HL-60 (cell line): ENCODE data around the gene PCSK4.
A peak's percentile ranks its signal among the peaks of the same experiment; 100 is the strongest.

Source experiments
- DNase-seq, 2 experiments: peaks; one replicate each; pipeline ENCODE4 v3.0.0-alpha.2; 2010 to 2020; ENCODE audit warnings: low read depth in 1 of 2, low spot score in 1 of 2
- H3K27ac ChIP-seq: fragments of 250-450 bp; sonication (Bioruptor Pico); replicated peaks from 2 replicates; pipeline ENCODE4 v1.5.1; 2020; ENCODE audit warnings: mild to moderate bottlenecking, moderate library complexity
- H3K27me3 ChIP-seq: fragments of 250-450 bp; sonication (Bioruptor Pico); 2 replicates; pipeline ENCODE4 v1.5.1; 2021; ENCODE audit warnings: mild to moderate bottlenecking, moderate library complexity; ENCODE audit not compliant: insufficient read depth, poor library complexity, severe bottlenecking
- H3K4me3 ChIP-seq: replicated peaks from 2 replicates; pipeline ENCODE4 v1.5.1; 2011; ENCODE audit warnings: mild to moderate bottlenecking, control low read depth, low read length; ENCODE audit not compliant: insufficient read depth
- CTCF ChIP-seq: IDR thresholded peaks from one replicate; pipeline ENCODE4 v1.5.1; 2011; ENCODE audit warnings: low read length, control low read depth, inconsistent platforms; ENCODE audit not compliant: insufficient read depth
- GABPA ChIP-seq: IDR thresholded peaks from 2 replicates; pipeline ENCODE4 v1.6.1; 2012; ENCODE audit warnings: low read depth
- POLR2AphosphoS5 ChIP-seq: IDR thresholded peaks from 2 replicates; pipeline ENCODE4 v1.6.1; 2012; ENCODE audit warnings: low read depth
- REST ChIP-seq: IDR thresholded peaks from 2 replicates; pipeline ENCODE4 v1.6.1; 2012; ENCODE audit warnings: low read depth; ENCODE audit not compliant: insufficient replicate concordance
- SPI1 ChIP-seq: IDR thresholded peaks from 2 replicates; pipeline ENCODE4 v1.6.1; 2012; ENCODE audit warnings: low read depth, mild to moderate bottlenecking, borderline replicate concordance

Gene PCSK4

GRCh38 chr19:1469255-1470054, 20.7 kb downstream of the PCSK4 start:
- DNase-seq, result no peak
- H3K27me3 ChIP-seq, result peaks cover 48% of the 10 kb centered on the region
- H3K27ac ChIP-seq, result no peak overlapping the region
- TF ChIP-seq SPI1, result no peak
- no peak for TF ChIP-seq GABPA
- no peak for TF ChIP-seq REST
- TF ChIP-seq POLR2AphosphoS5, result no peak
- no peak for TF ChIP-seq CTCF
- H3K4me3 ChIP-seq, result no peak overlapping the region

- peak in 1 of 2 experiments; percentile 50 for DNase-seq
- TF ChIP-seq SPI1 (no peak), CTCF (no peak), POLR2AphosphoS5 (no peak), REST (no peak), GABPA (no peak)
- peaks cover 48% of the 10 kb centered on the region for H3K27me3 ChIP-seq
- no peak overlapping the region for H3K27ac ChIP-seq
- no peak overlapping the region for H3K4me3 ChIP-seq
These were observed 21.3 kb downstream of the PCSK4 start for GRCh38 chr19:1468821-1469254.

GRCh38 chr19:1468274-1468820, 21.8 kb downstream of the PCSK4 start:
- peaks cover 48% of the 10 kb centered on the region for H3K27me3 ChIP-seq
- TF ChIP-seq SPI1, result no peak
- no peak for TF ChIP-seq GABPA
- no peak for TF ChIP-seq REST
- no peak for TF ChIP-seq CTCF
- no peak for TF ChIP-seq POLR2AphosphoS5
- DNase-seq, result no peak
- H3K4me3 ChIP-seq, result no peak overlapping the region
- H3K27ac ChIP-seq, result no peak overlapping the region
